ENCODE results near the gene COL26A1.

Gene COL26A1

GRCh38 chr7:101465131-101465530 is 102.5 kb downstream of the COL26A1 start:
- Histone ChIP-seq H3K27ac (no peak overlapping the region), H3K4me1 (no peaks in the 10 kb centered on the region), H3K36me3 (no peaks in the 10 kb centered on the region), H3K27me3 (peaks cover 0 to 19% of the 10 kb centered on the region in 2 donors), H3K4me3 (no peak overlapping the region), H3K9me3 (no peaks in the 10 kb centered on the region)
- TF ChIP-seq, protein P1, sequence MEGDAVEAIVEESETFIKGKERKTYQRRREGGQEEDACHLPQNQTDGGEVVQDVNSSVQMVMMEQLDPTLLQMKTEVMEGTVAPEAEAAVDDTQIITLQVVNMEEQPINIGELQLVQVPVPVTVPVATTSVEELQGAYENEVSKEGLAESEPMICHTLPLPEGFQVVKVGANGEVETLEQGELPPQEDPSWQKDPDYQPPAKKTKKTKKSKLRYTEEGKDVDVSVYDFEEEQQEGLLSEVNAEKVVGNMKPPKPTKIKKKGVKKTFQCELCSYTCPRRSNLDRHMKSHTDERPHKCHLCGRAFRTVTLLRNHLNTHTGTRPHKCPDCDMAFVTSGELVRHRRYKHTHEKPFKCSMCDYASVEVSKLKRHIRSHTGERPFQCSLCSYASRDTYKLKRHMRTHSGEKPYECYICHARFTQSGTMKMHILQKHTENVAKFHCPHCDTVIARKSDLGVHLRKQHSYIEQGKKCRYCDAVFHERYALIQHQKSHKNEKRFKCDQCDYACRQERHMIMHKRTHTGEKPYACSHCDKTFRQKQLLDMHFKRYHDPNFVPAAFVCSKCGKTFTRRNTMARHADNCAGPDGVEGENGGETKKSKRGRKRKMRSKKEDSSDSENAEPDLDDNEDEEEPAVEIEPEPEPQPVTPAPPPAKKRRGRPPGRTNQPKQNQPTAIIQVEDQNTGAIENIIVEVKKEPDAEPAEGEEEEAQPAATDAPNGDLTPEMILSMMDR (IDR thresholded peaks at IDR 0.05): no peak
- intact Hi-C loops (cut with DNase I; ENCODE audit: low total_unique reads): no loop called here
- DNase-seq: no peak

- no peak overlapping the region for H3K27ac ChIP-seq
- H3K4me3 ChIP-seq: no peak overlapping the region
- DNase-seq: no peak
- H3K27me3 ChIP-seq: peaks cover 0 to 19% of the 10 kb centered on the region in 2 donors
- H3K36me3 ChIP-seq: no peaks in the 10 kb centered on the region
- TF ChIP-seq, protein P1 (IDR thresholded peaks at IDR 0.05): no peak
- H3K9me3 ChIP-seq: no peaks in the 10 kb centered on the region
- H3K4me1 ChIP-seq: no peaks in the 10 kb centered on the region
- intact Hi-C loops (cut with DNase I; ENCODE audit: low total_unique reads): no loop called here
Observed at GRCh38 chr7:101465576-101466196, 103.0 kb downstream of the COL26A1 start.

GRCh38 chr7:101466871-101467270 is 104.2 kb downstream of the COL26A1 start:
- no peak for DNase-seq
- intact Hi-C loops (cut with DNase I; ENCODE audit: low total_unique reads): no loop called here

GRCh38 chr7:101468546-101469275 is 106.0 kb downstream of the COL26A1 start:
- TF ChIP-seq, protein P1 (IDR thresholded peaks at IDR 0.05): no peak
- intact Hi-C loops (cut with DNase I; ENCODE audit: low total_unique reads): no loop called here
- Histone ChIP-seq H3K36me3 (no peaks in the 10 kb centered on the region), H3K9me3 (no peaks in the 10 kb centered on the region), H3K4me1 (no peaks in the 10 kb centered on the region), H3K4me3 (no peak overlapping the region), H3K27ac (no peak overlapping the region), H3K27me3 (peaks cover 0 to 19% of the 10 kb centered on the region in 2 donors)
- no peak for DNase-seq

More at GRCh38 chr7:101466871-101467270, 104.2 kb downstream of the COL26A1 start:
- TF ChIP-seq, protein P1 (IDR thresholded peaks at IDR 0.05): no peak
- H3K9me3 ChIP-seq: no peaks in the 10 kb centered on the region
- no peak overlapping the region for H3K4me3 ChIP-seq
- no peaks in the 10 kb centered on the region for H3K4me1 ChIP-seq
- H3K36me3 ChIP-seq: no peaks in the 10 kb centered on the region
- peaks cover 0 to 19% of the 10 kb centered on the region in 2 donors for H3K27me3 ChIP-seq
- H3K27ac ChIP-seq: no peak overlapping the region

GRCh38 chr7:101470668-101471487 is 108.2 kb downstream of the COL26A1 start:
- Histone ChIP-seq H3K4me3 (no peak overlapping the region), H3K4me1 (no peaks in the 10 kb centered on the region), H3K9me3 (no peaks in the 10 kb centered on the region), H3K27me3 (peaks cover 0 to 16% of the 10 kb centered on the region in 2 donors), H3K27ac (no peak overlapping the region), H3K36me3 (no peaks in the 10 kb centered on the region)
- DNase-seq: no peak
- TF ChIP-seq, protein P1 (IDR thresholded peaks at IDR 0.05): no peak
- intact Hi-C loops (cut with DNase I; ENCODE audit: low total_unique reads): no loop called here
